ENCODE measurements around the gene KISS1. TPM values are rescaled to one million over a fixed set of nuclear protein-coding genes. Genes with fewer than 3 reads are reported as not detected.

KISS1 gene
- total RNA-seq, 1 donor from 2014 or later = 0.77 TPM

- DNase-seq (ENCODE audit: low spot score) = no peak
- H3K27me3 Mint-ChIP-seq (ENCODE audit: low read depth) = peaks cover 29% of the 10 kb centered on the region
- H3K9me3 Mint-ChIP-seq (ENCODE audit: low read depth) = no peaks in the 10 kb centered on the region
- H3K36me3 Mint-ChIP-seq (ENCODE audit: low read depth) = no peaks in the 10 kb centered on the region
- no peak overlapping the region for H3K27ac Mint-ChIP-seq (ENCODE audit: unreplicated experiment)
- TF ChIP-seq CTCF (IDR thresholded peaks at IDR 0.05) = no peak
- H3K4me3 Mint-ChIP-seq (ENCODE audit: unreplicated experiment) = no peak overlapping the region
- H3K4me1 Mint-ChIP-seq (ENCODE audit: low read depth) = no peaks in the 10 kb centered on the region
Observed at GRCh38 chr1:204177133-204177532, 19.2 kb downstream of the KISS1 start.

GRCh38 chr1:204176049-204176448, 20.2 kb downstream of the KISS1 start:
- no peaks in the 10 kb centered on the region for H3K9me3 Mint-ChIP-seq (ENCODE audit: low read depth)
- no peak for TF ChIP-seq CTCF (IDR thresholded peaks at IDR 0.05)
- H3K27ac Mint-ChIP-seq (ENCODE audit: unreplicated experiment) = no peak overlapping the region
- DNase-seq (ENCODE audit: low spot score) = no peak
- H3K4me3 Mint-ChIP-seq (ENCODE audit: unreplicated experiment) = no peak overlapping the region
- H3K27me3 Mint-ChIP-seq (ENCODE audit: low read depth) = peaks cover 24% of the 10 kb centered on the region
- H3K4me1 Mint-ChIP-seq (ENCODE audit: low read depth) = no peaks in the 10 kb centered on the region
- no peaks in the 10 kb centered on the region for H3K36me3 Mint-ChIP-seq (ENCODE audit: low read depth)

- H3K27ac Mint-ChIP-seq (ENCODE audit: unreplicated experiment) = no peak overlapping the region
- H3K36me3 Mint-ChIP-seq (ENCODE audit: low read depth) = no peaks in the 10 kb centered on the region
- H3K9me3 Mint-ChIP-seq (ENCODE audit: low read depth) = peaks cover 9% of the 10 kb centered on the region
- H3K27me3 Mint-ChIP-seq (ENCODE audit: low read depth) = peaks cover 16% of the 10 kb centered on the region
- no peak overlapping the region for H3K4me3 Mint-ChIP-seq (ENCODE audit: unreplicated experiment)
- no peak for TF ChIP-seq CTCF (IDR thresholded peaks at IDR 0.05)
- DNase-seq (ENCODE audit: low spot score) = no peak
- no peaks in the 10 kb centered on the region for H3K4me1 Mint-ChIP-seq (ENCODE audit: low read depth)
Observed at GRCh38 chr1:204174958-204175357, 21.3 kb downstream of the KISS1 start.

GRCh38 chr1:204172404-204173029, 23.8 kb downstream of the KISS1 start:
- peaks cover 17% of the 10 kb centered on the region for H3K9me3 Mint-ChIP-seq (ENCODE audit: low read depth)
- H3K27ac Mint-ChIP-seq (ENCODE audit: unreplicated experiment) = no peak overlapping the region
- no peak overlapping the region for H3K4me3 Mint-ChIP-seq (ENCODE audit: unreplicated experiment)
- H3K27me3 Mint-ChIP-seq (ENCODE audit: low read depth) = peaks cover 4% of the 10 kb centered on the region
- peaks cover 2% of the 10 kb centered on the region for H3K36me3 Mint-ChIP-seq (ENCODE audit: low read depth)
- H3K4me1 Mint-ChIP-seq (ENCODE audit: low read depth) = no peaks in the 10 kb centered on the region
- no peak for DNase-seq (ENCODE audit: low spot score)
- no peak for TF ChIP-seq CTCF (IDR thresholded peaks at IDR 0.05)

- no peak for TF ChIP-seq CTCF (IDR thresholded peaks at IDR 0.05)
- Mint-ChIP-seq H3K27me3 (ENCODE audit: low read depth) (peaks cover 6% of the 10 kb centered on the region), H3K9me3 (ENCODE audit: low read depth) (peaks cover 17% of the 10 kb centered on the region), H3K4me1 (ENCODE audit: low read depth) (no peaks in the 10 kb centered on the region), H3K4me3 (ENCODE audit: unreplicated experiment) (no peak overlapping the region), H3K27ac (ENCODE audit: unreplicated experiment) (no peak overlapping the region), H3K36me3 (ENCODE audit: low read depth) (peaks cover 2% of the 10 kb centered on the region)
- DNase-seq (ENCODE audit: low spot score) = no peak
Observed at GRCh38 chr1:204171751-204172178, 24.5 kb downstream of the KISS1 start.

Measured in chondrocyte (in vitro differentiated cells).